DND-41 (cell line): ENCODE data around the gene TRIM65.

Source experiments
- ATAC-seq: fragments of 200-7000 bp; cut with Tn5 transposase; 3 replicates; pipeline ENCODE4 v1.9.1; 2021; ENCODE audit warnings: low read depth; ENCODE audit not compliant: insufficient read depth
- DNase-seq: peaks from one replicate; pipeline ENCODE4 v3.0.0-alpha.2; 2020
- H2AFZ ChIP-seq: 2 replicates; pipeline ENCODE4 v1.6.0; 2012; ENCODE audit warnings: low read depth, low read length
- H3K27ac ChIP-seq: 2 replicates; pipeline ENCODE4 v1.5.1; 2012; ENCODE audit warnings: low read length, inconsistent platforms
- H3K27me3 ChIP-seq: fragments of 200-600 bp; sonication (generic); 2 replicates; pipeline ENCODE4 v1.6.0; 2012; ENCODE audit warnings: low read length, mild to moderate bottlenecking, inconsistent platforms; ENCODE audit not compliant: insufficient read depth, poor library complexity
- H3K36me3 ChIP-seq: 2 replicates; pipeline ENCODE4 v1.5.1; 2012; ENCODE audit warnings: low read length, inconsistent platforms; ENCODE audit not compliant: insufficient read depth
- H3K4me1 ChIP-seq: 2 replicates; pipeline ENCODE4 v1.5.1; 2012; ENCODE audit warnings: mild to moderate bottlenecking, low read length; ENCODE audit not compliant: insufficient read depth
- H3K4me2 ChIP-seq: 2 replicates; pipeline ENCODE4 v1.6.0; 2012; ENCODE audit warnings: mild to moderate bottlenecking, moderate library complexity, low read length, inconsistent platforms; ENCODE audit not compliant: insufficient read depth
- H3K4me3 ChIP-seq, 2 experiments: fragments of 200-600 bp in 1 of 2; shearing (Covaris generic) in 1 of 2; 2 replicates each; pipeline ENCODE4 v1.5.1; 2012 to 2016; ENCODE audit warnings: inconsistent platforms in 2 of 2, low read length in 2 of 2, mild to moderate bottlenecking in 2 of 2, low read depth in 1 of 2, moderate library complexity in 1 of 2
- H3K79me2 ChIP-seq: 2 replicates; pipeline ENCODE4 v1.6.0; 2012; ENCODE audit warnings: low read length, inconsistent platforms; ENCODE audit not compliant: insufficient read depth
- H3K9ac ChIP-seq: 2 replicates; pipeline ENCODE4 v1.6.0; 2012; ENCODE audit warnings: low read depth, mild to moderate bottlenecking, inconsistent platforms, low read length, moderate library complexity
- H3K9me3 ChIP-seq: 2 replicates; pipeline ENCODE4 v1.5.1; 2012; ENCODE audit warnings: low read length, moderate library complexity, mild to moderate bottlenecking, inconsistent platforms; ENCODE audit not compliant: insufficient read depth, severe bottlenecking
- H4K20me1 ChIP-seq: 2 replicates; pipeline ENCODE4 v1.6.0; 2012; ENCODE audit warnings: low read length; ENCODE audit not compliant: insufficient read depth
- CTCF ChIP-seq: IDR thresholded peaks from 2 replicates; pipeline ENCODE4 v1.5.1; 2012; ENCODE audit warnings: borderline replicate concordance, low read length, moderate library complexity, mild to moderate bottlenecking; ENCODE audit not compliant: poor library complexity, severe bottlenecking; ENCODE audit errors: extremely low read depth
- EZH2 ChIP-seq: IDR thresholded peaks from 3 replicates; pipeline ENCODE4 v1.6.1; 2012; ENCODE audit warnings: borderline replicate concordance, low read depth, mild to moderate bottlenecking, moderate library complexity, low read length, inconsistent platforms; ENCODE audit not compliant: severe bottlenecking

Gene TRIM65

GRCh38 chr17:75937652-75938051 lies 40.9 kb upstream of the TRIM65 start:
- H3K9me3 ChIP-seq, result no peaks in the 10 kb centered on the region
- H3K27me3 ChIP-seq, result no peaks in the 10 kb centered on the region
- H2AFZ ChIP-seq, result no peak overlapping the region
- no peaks in the 10 kb centered on the region; the same call in 1 of the 2 replicates for H3K36me3 ChIP-seq
- TF ChIP-seq EZH2 (no peak), CTCF (no peak)
- ATAC-seq (no peak), DNase-seq (no peak)
- no peak overlapping the region for H3K4me2 ChIP-seq
- no peak overlapping the region for H3K9ac ChIP-seq
- no peaks in the 10 kb centered on the region for H4K20me1 ChIP-seq
- no peak overlapping the region for H3K4me3 ChIP-seq
- H3K27ac ChIP-seq, result no peak overlapping the region
- peaks cover 6% of the 10 kb centered on the region for H3K79me2 ChIP-seq
- H3K4me1 ChIP-seq, result peaks cover 17% of the 10 kb centered on the region

- Histone ChIP-seq H3K27ac (no peak overlapping the region), H3K9ac (no peak overlapping the region), H3K9me3 (no peaks in the 10 kb centered on the region), H3K36me3 (no peaks in the 10 kb centered on the region), H3K4me3 (no peak overlapping the region), H3K4me2 (no peak overlapping the region), H3K4me1 (no peaks in the 10 kb centered on the region), H3K79me2 (no peaks in the 10 kb centered on the region), H3K27me3 (no peaks in the 10 kb centered on the region), H4K20me1 (no peaks in the 10 kb centered on the region), H2AFZ (no peak overlapping the region)
- no peak for TF ChIP-seq CTCF
- TF ChIP-seq EZH2, result no peak
- DNase-seq (no peak), ATAC-seq (no peak)
Observed at GRCh38 chr17:75933808-75934207, 37.1 kb upstream of the TRIM65 start.

- H3K4me2 ChIP-seq, result no peak overlapping the region
- DNase-seq (no peak), ATAC-seq (no peak)
- no peak for TF ChIP-seq CTCF
- TF ChIP-seq EZH2, result no peak
- H3K36me3 ChIP-seq, result no peaks in the 10 kb centered on the region
- no peaks in the 10 kb centered on the region for H3K27me3 ChIP-seq
- H4K20me1 ChIP-seq, result no peaks in the 10 kb centered on the region
- H2AFZ ChIP-seq, result no peak overlapping the region
- no peak overlapping the region for H3K4me3 ChIP-seq
- H3K4me1 ChIP-seq, result no peaks in the 10 kb centered on the region
- H3K9ac ChIP-seq, result no peak overlapping the region
- H3K79me2 ChIP-seq, result no peaks in the 10 kb centered on the region
- no peak overlapping the region for H3K27ac ChIP-seq
- H3K9me3 ChIP-seq, result no peaks in the 10 kb centered on the region
Observed at GRCh38 chr17:75932852-75933251, 36.1 kb upstream of the TRIM65 start.

- Histone ChIP-seq H3K79me2 (no peaks in the 10 kb centered on the region), H3K27ac (no peak overlapping the region), H3K4me2 (no peak overlapping the region), H3K4me3 (no peak overlapping the region), H3K9me3 (no peaks in the 10 kb centered on the region), H3K27me3 (no peaks in the 10 kb centered on the region), H2AFZ (no peak overlapping the region), H3K4me1 (no peaks in the 10 kb centered on the region), H3K36me3 (0 out of 2 replicates have a peak, but pooled peaks cover 7% of the 10 kb centered on the region), H3K9ac (no peak overlapping the region), H4K20me1 (no peaks in the 10 kb centered on the region)
- TF ChIP-seq CTCF (no peak), EZH2 (no peak)
- ATAC-seq, result no peak
- no peak for DNase-seq
Observed at GRCh38 chr17:75931062-75931461, 34.3 kb upstream of the TRIM65 start.
